ENCODE results near the gene SEMA4F. TPM values are rescaled to one million over a fixed set of nuclear protein-coding genes. Genes with fewer than 3 reads are reported as not detected.

SEMA4F gene
- total RNA-seq, 1 donor from 2014 or later, result 11.5 TPM

Other genes with a start within 250 kb of the SEMA4F start
- 4.4 TPM for gene C2orf81, start 232.6 kb upstream of the SEMA4F start, total RNA-seq
- gene WDR54, start 232.5 kb upstream of the SEMA4F start, total RNA-seq, result 14.0 TPM
- 76.0 TPM for gene RTKN, start 212.3 kb upstream of the SEMA4F start, total RNA-seq
- 38.2 TPM for gene INO80B, start 199.2 kb upstream of the SEMA4F start, total RNA-seq
- 68.6 TPM for gene WBP1, start 195.8 kb upstream of the SEMA4F start, total RNA-seq
- gene MOGS, start 188.9 kb upstream of the SEMA4F start, total RNA-seq, result 39.5 TPM
- gene MRPL53, start 181.6 kb upstream of the SEMA4F start, total RNA-seq, result 54.4 TPM
- gene CCDC142, start 171.2 kb upstream of the SEMA4F start, total RNA-seq, result 25.0 TPM
- gene TTC31, start 171.2 kb upstream of the SEMA4F start, total RNA-seq, result 22.6 TPM
- gene LBX2, start 154.6 kb upstream of the SEMA4F start, total RNA-seq, result 0.53 TPM
- gene PCGF1, start 146.6 kb upstream of the SEMA4F start, total RNA-seq, result 13.7 TPM
- not detected for gene TLX2, start 139.8 kb upstream of the SEMA4F start, total RNA-seq
- gene DQX1, start 128.0 kb upstream of the SEMA4F start, total RNA-seq, result not detected
- 75.3 TPM for gene AUP1, start 124.5 kb upstream of the SEMA4F start, total RNA-seq
- gene HTRA2, start 124.3 kb upstream of the SEMA4F start, total RNA-seq, result 34.5 TPM
- gene LOXL3, start 100.3 kb upstream of the SEMA4F start, total RNA-seq, result 9.2 TPM
- 17.3 TPM for gene DOK1, start 99.5 kb upstream of the SEMA4F start, total RNA-seq
- gene M1AP, start 5.9 kb upstream of the SEMA4F start, total RNA-seq, result 1.1 TPM
- 15.7 TPM for gene HK2, start 179.9 kb downstream of the SEMA4F start, total RNA-seq

All from sciatic nerve (tissue), 1 donor.